ENCODE results near the gene SRRT.

Gene SRRT

GRCh38 chr7:100837099-100837836, 37.6 kb upstream of the SRRT start (continued):
- 0 out of 2 replicates have a peak, but pooled peaks have one; percentile 47 for TF ChIP-seq PBX3 (CRISPR knock-in tag; IDR thresholded peaks at IDR 0.05)
- no peak for TF ChIP-seq ZNF155 (tag by site-specific recombination; IDR thresholded peaks at IDR 0.05)
- TF ChIP-seq ZSCAN30 (tag by site-specific recombination; IDR thresholded peaks at IDR 0.05), result peak; percentile 98
- TF ChIP-seq ZNF362 (tag by site-specific recombination; IDR thresholded peaks at IDR 0.05), result peak; percentile 96
- TF ChIP-seq ZNF366 (tag by site-specific recombination; conservative IDR thresholded peaks at IDR 0.05), result peak; percentile 82
- 0 out of 2 replicates have a peak, but pooled peaks have one; percentile 35 for TF ChIP-seq ZNF18 (tag by site-specific recombination; IDR thresholded peaks at IDR 0.05)
- peak; percentile 92 for TF ChIP-seq SP3 (tag by site-specific recombination; IDR thresholded peaks at IDR 0.05)
- peak; percentile 49; the same call in 1 of the 2 replicates for TF ChIP-seq MYNN (tag by site-specific recombination; IDR thresholded peaks at IDR 0.05; ENCODE audit: borderline replicate concordance)
- TF ChIP-seq ZNF518A (tag by site-specific recombination; conservative IDR thresholded peaks at IDR 0.05; ENCODE audit: low read depth), result peak; percentile 68
- no peak; the same call in 1 of the 2 replicates for TF ChIP-seq ZNF654 (tag by site-specific recombination; IDR thresholded peaks at IDR 0.05; ENCODE audit: low read depth)
- peak; percentile 13; the same call in 1 of the 2 replicates for TF ChIP-seq ZNF449 (tag by site-specific recombination; IDR thresholded peaks at IDR 0.05)
- TF ChIP-seq ZNF785 (tag by site-specific recombination; IDR thresholded peaks at IDR 0.05), result peak; percentile 65; the same call in 1 of the 2 replicates
- TF ChIP-seq ZNF561 (tag by site-specific recombination; IDR thresholded peaks at IDR 0.05; ENCODE audit: borderline replicate concordance), result peak; percentile 93; the same call in 1 of the 2 replicates
- peak; percentile 67 for TF ChIP-seq ZBTB8A (tag by site-specific recombination; IDR thresholded peaks at IDR 0.05)
- no peak for TF ChIP-seq ZNF302 (tag by site-specific recombination; IDR thresholded peaks at IDR 0.05; ENCODE audit: low read depth)
- TF ChIP-seq GLI4 (tag by site-specific recombination; IDR thresholded peaks at IDR 0.05), result no peak
- no peak for TF ChIP-seq ZNF658 (tag by site-specific recombination; IDR thresholded peaks at IDR 0.05)
- TF ChIP-seq ZNF239 (tag by site-specific recombination; IDR thresholded peaks at IDR 0.05), result no peak
- no peak for TF ChIP-seq SETDB1 (IDR thresholded peaks at IDR 0.05; ENCODE audit: insufficient read length, low read length)
- no peak for TF ChIP-seq ZNF48 (tag by site-specific recombination; IDR thresholded peaks at IDR 0.05)
- peak; percentile 36; the same call in 1 of the 2 replicates for TF ChIP-seq GLIS1 (tag by site-specific recombination; IDR thresholded peaks at IDR 0.05)
- TF ChIP-seq ZNF202 (tag by site-specific recombination; IDR thresholded peaks at IDR 0.05; ENCODE audit: borderline replicate concordance), result no peak
- peak; percentile 98 for TF ChIP-seq ZBTB17 (tag by site-specific recombination; IDR thresholded peaks at IDR 0.05)
- TF ChIP-seq ZNF175 (tag by site-specific recombination; IDR thresholded peaks at IDR 0.05), result no peak
- TF ChIP-seq BCL11A (tag by site-specific recombination; IDR thresholded peaks at IDR 0.05; ENCODE audit: low read depth), result no peak
- TF ChIP-seq ZNF670 (tag by site-specific recombination; IDR thresholded peaks at IDR 0.05; ENCODE audit: low read depth), result no peak
- no peak for TF ChIP-seq ZNF138 (tag by site-specific recombination; IDR thresholded peaks at IDR 0.05; ENCODE audit: borderline replicate concordance)
- TF ChIP-seq GFI1B (tag by site-specific recombination; IDR thresholded peaks at IDR 0.05), result no peak
- no peak for TF ChIP-seq REPIN1 (tag by site-specific recombination; IDR thresholded peaks at IDR 0.05; ENCODE audit: low read depth)

All from HEK293 (cell line).